ENCODE data around the gene ZNF571. TPM values are rescaled to one million over a fixed set of nuclear protein-coding genes. Genes with fewer than 3 reads are reported as not detected.

ZNF571 gene
- polyA plus RNA-seq (6.5 and 7.9 TPM in 2 replicates), polyA minus RNA-seq (20.0 and 24.3 TPM in 2 replicates)

GRCh38 chr19:37594304-37594981 lies at the start of gene ZNF571, which contains the start of gene ZNF540:
ZNF571 (minus strand) TSS chr19:37594792; CDS start chr19:37586676, 8,116 bp downstream.
ZNF540 (plus strand) TSS chr19:37594876; CDS start chr19:37598448, 3,572 bp downstream.
- H2AFZ ChIP-seq (ENCODE audit: low read depth, low read length), result peak within 1 kb of the TSS; percentile 63

DNA sequence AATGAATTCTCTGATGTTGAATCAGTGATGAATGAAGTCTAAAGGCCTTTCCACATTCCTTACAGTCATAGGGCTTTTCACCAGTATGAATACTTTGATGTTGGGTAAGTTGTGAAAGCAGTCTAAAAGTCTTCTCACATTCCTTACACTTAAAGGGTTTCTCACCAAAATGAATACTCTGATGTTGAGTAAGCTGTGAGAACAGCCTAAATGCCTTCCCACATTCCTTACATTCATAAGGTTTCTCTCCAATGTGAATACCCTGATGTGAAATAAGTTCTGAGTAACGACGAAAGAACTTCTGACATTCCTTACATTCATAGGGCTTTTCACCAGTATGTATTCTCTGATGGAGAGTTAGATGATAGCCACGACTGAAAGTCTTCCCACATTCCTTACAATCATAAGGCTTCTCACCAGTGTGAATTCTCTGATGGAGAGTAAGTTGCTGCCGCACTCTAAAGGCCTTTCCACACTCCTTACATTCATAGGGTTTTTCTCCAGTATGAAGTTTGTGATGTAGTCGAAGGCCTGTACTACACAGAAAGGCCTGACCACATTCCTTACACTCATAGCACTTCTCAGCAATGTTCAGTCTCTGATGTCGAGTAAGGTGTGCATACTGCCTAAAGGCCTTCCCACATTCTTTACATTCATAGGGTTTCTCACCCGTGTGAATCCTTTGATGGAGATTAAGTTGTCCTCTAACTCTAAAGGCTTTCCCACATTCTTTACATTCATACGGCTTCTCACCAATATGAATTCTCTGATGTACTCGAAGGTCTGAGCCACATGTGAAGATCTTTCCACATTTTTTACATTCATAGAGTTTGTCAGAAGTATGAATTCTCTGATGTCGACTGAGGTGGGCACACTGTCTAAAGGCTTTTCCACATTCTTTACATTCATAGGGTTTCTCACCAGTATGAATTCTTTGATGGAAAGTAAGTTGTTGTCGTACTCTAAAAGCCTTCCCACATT lies 40.8 kb upstream of the ZNF571 start:
- H2AFZ ChIP-seq (ENCODE audit: low read depth, low read length), result no peak overlapping the region
- H3K4me3 ChIP-seq (ENCODE audit: low read length), result no peak overlapping the region

More at GRCh38 chr19:37594304-37594981, at the start of gene ZNF571, which contains the start of gene ZNF540:
- H3K9me2 ChIP-seq (ENCODE audit: insufficient read depth, low read length), result no peaks in the 10 kb centered on the region
- peak; percentile 93 for TF ChIP-seq POLR2AphosphoS5 (IDR thresholded peaks at IDR 0.05)
- no peak for TF ChIP-seq MXI1 (conservative IDR thresholded peaks at IDR 0.05; ENCODE audit: poor library complexity, severe bottlenecking)
- no peak for TF ChIP-seq EP300 (conservative IDR thresholded peaks at IDR 0.05; ENCODE audit: poor library complexity, severe bottlenecking)
- TF ChIP-seq TAF1 (IDR thresholded peaks at IDR 0.05; ENCODE audit: low read depth), result peak; percentile 82
- no peak for TF ChIP-seq EZH2 (IDR thresholded peaks at IDR 0.05; ENCODE audit: borderline replicate concordance, insufficient read depth, low read length, poor library complexity, severe bottlenecking)
- TF ChIP-seq, protein P1, sequence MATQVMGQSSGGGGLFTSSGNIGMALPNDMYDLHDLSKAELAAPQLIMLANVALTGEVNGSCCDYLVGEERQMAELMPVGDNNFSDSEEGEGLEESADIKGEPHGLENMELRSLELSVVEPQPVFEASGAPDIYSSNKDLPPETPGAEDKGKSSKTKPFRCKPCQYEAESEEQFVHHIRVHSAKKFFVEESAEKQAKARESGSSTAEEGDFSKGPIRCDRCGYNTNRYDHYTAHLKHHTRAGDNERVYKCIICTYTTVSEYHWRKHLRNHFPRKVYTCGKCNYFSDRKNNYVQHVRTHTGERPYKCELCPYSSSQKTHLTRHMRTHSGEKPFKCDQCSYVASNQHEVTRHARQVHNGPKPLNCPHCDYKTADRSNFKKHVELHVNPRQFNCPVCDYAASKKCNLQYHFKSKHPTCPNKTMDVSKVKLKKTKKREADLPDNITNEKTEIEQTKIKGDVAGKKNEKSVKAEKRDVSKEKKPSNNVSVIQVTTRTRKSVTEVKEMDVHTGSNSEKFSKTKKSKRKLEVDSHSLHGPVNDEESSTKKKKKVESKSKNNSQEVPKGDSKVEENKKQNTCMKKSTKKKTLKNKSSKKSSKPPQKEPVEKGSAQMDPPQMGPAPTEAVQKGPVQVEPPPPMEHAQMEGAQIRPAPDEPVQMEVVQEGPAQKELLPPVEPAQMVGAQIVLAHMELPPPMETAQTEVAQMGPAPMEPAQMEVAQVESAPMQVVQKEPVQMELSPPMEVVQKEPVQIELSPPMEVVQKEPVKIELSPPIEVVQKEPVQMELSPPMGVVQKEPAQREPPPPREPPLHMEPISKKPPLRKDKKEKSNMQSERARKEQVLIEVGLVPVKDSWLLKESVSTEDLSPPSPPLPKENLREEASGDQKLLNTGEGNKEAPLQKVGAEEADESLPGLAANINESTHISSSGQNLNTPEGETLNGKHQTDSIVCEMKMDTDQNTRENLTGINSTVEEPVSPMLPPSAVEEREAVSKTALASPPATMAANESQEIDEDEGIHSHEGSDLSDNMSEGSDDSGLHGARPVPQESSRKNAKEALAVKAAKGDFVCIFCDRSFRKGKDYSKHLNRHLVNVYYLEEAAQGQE (IDR thresholded peaks at IDR 0.05; ENCODE audit: borderline replicate concordance), result no peak
- peak within 1 kb of the TSS; percentile 75 for H3K4me2 ChIP-seq (ENCODE audit: low read length)
- peak within 1 kb of the TSS; percentile 91 for H3K27ac ChIP-seq (ENCODE audit: low read length)
- peaks cover 6% of the 10 kb centered on the region for H3K9me3 ChIP-seq (ENCODE audit: low read length)
- peaks cover 1% of the 10 kb centered on the region for H3K36me3 ChIP-seq (ENCODE audit: insufficient read depth, low read length)
- H3F3A ChIP-seq (ENCODE audit: insufficient read depth, low read length, poor library complexity, severe bottlenecking), result no peaks in the 10 kb centered on the region
- H3K9ac ChIP-seq (ENCODE audit: low read length), result peak within 1 kb of the TSS; percentile 87
- peaks cover 25% of the 10 kb centered on the region for H3K79me2 ChIP-seq (replicated peaks; ENCODE audit: insufficient read depth, low read length)
- no peaks in the 10 kb centered on the region for H3K27me3 ChIP-seq (ENCODE audit: insufficient read depth, low read depth, low read length)
- peak within 1 kb of the TSS; percentile 71 for H3K4me3 ChIP-seq (ENCODE audit: low read length)
- no peaks in the 10 kb centered on the region for H4K20me1 ChIP-seq (ENCODE audit: insufficient read depth)

More for the DNA sequence above, 40.8 kb upstream of the ZNF571 start:
- no peaks in the 10 kb centered on the region for H4K20me1 ChIP-seq (ENCODE audit: insufficient read depth)
- H3K9ac ChIP-seq (ENCODE audit: low read length), result no peak overlapping the region
- H3K36me3 ChIP-seq (ENCODE audit: insufficient read depth, low read length), result peaks cover 50% of the 10 kb centered on the region
- H3K4me2 ChIP-seq (ENCODE audit: low read length), result no peak overlapping the region
- peaks cover 4% of the 10 kb centered on the region for H3K79me2 ChIP-seq (replicated peaks; ENCODE audit: insufficient read depth, low read length)
- H3K9me2 ChIP-seq (ENCODE audit: insufficient read depth, low read length), result no peaks in the 10 kb centered on the region
- H3K27me3 ChIP-seq (ENCODE audit: insufficient read depth, low read depth, low read length), result no peaks in the 10 kb centered on the region
- TF ChIP-seq, protein P2, sequence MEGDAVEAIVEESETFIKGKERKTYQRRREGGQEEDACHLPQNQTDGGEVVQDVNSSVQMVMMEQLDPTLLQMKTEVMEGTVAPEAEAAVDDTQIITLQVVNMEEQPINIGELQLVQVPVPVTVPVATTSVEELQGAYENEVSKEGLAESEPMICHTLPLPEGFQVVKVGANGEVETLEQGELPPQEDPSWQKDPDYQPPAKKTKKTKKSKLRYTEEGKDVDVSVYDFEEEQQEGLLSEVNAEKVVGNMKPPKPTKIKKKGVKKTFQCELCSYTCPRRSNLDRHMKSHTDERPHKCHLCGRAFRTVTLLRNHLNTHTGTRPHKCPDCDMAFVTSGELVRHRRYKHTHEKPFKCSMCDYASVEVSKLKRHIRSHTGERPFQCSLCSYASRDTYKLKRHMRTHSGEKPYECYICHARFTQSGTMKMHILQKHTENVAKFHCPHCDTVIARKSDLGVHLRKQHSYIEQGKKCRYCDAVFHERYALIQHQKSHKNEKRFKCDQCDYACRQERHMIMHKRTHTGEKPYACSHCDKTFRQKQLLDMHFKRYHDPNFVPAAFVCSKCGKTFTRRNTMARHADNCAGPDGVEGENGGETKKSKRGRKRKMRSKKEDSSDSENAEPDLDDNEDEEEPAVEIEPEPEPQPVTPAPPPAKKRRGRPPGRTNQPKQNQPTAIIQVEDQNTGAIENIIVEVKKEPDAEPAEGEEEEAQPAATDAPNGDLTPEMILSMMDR (IDR thresholded peaks at IDR 0.05; ENCODE audit: poor library complexity, severe bottlenecking), result no peak
- TF ChIP-seq MXI1 (conservative IDR thresholded peaks at IDR 0.05; ENCODE audit: poor library complexity, severe bottlenecking) (no peak), SMC3 (conservative IDR thresholded peaks at IDR 0.05; ENCODE audit: poor library complexity) (no peak), POLR2AphosphoS5 (IDR thresholded peaks at IDR 0.05) (no peak), TAF1 (IDR thresholded peaks at IDR 0.05; ENCODE audit: low read depth) (no peak), EZH2 (IDR thresholded peaks at IDR 0.05; ENCODE audit: borderline replicate concordance, insufficient read depth, low read length, poor library complexity, severe bottlenecking) (no peak), RAD21 (conservative IDR thresholded peaks at IDR 0.05) (no peak)
- TF ChIP-seq, protein P1 (IDR thresholded peaks at IDR 0.05; ENCODE audit: borderline replicate concordance), result no peak
- H3F3A ChIP-seq (ENCODE audit: insufficient read depth, low read length, poor library complexity, severe bottlenecking), result no peaks in the 10 kb centered on the region
- peaks cover 29% of the 10 kb centered on the region for H3K9me3 ChIP-seq (ENCODE audit: low read length)
- H3K27ac ChIP-seq (ENCODE audit: low read length), result no peak overlapping the region

All from neural cell (in vitro differentiated cells).